Activated CD4-positive, alpha-beta T cell treated with anti-CD3 and anti-CD28 coated beads, Interleukin-2, amount 50 U/mL, for 1 hour (primary cell): ENCODE results near the gene TBC1D20.
A peak's percentile ranks its signal among the peaks of the same experiment; 100 is the strongest.
"Not testable (repeated sequence)": the region's sequence is repeated elsewhere in the genome, so short reads cannot be mapped to it uniquely, and the experiment has no call there.

Experiments used
- DNase-seq: peaks from one replicate; pipeline ENCODE4 v3.0.0-alpha.2; 2020

TBC1D20 gene

DNA sequence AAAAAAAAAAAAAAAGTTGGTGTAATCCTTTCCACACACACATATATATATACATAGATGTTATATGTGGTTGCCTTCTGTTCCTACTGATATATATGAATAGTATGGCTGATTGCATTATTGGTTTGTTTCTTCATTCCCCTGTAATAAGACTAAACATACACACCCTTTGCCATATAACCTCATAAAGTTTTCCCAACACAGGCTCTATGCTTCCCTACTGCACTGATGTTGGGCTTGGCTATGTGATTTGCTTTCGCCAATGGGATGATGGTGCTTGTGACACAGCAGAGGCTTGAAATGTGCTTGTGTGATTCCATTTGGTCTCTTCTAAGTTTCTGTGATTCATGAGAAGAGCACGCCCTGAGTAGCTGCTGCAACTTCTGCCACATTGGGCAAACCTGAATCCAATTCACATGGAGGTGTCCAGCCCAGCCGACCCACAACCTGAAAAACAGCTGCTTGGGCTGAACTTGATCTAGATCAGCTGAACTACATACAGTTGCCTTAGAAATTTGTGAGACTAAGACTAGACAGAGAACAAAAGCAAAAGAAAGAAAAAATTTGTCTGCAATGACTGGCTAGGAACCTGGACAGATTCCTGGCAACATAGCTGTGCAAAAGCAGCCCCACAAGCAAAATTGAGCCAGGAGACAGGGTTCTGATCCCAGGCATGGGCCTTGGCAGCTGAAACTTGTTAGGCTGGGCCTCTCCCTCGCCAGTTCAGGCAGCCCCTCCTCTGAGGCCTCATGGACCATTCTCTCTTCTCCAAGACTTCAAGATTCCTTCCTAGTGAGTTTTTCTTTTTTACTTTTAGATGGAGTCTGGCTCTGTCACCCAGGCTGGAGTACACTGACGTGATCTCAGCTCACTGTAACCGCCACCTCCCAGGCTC lies 13.4 kb upstream of the TBC1D20 start:
- DNase-seq = no peak

DNA sequence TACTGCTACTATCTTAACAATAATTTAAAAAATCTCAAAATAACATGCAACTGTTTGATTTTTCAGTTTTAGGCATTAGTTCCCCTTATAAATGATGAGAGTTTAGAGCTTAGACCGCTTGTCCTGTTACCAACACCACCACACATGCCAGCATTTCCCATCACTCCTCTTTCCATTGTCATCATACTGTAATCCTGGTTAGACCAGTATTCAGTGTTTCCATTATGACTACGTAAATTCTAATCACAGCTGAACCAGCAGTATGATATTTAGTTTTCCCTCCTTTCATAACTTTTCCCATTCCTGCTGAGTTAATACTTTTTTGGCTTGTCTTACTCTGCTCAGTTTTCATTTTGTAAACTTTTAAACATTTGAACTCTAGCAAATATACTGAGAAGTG lies 12.2 kb upstream of the TBC1D20 start:
- DNase-seq = no peak

DNA sequence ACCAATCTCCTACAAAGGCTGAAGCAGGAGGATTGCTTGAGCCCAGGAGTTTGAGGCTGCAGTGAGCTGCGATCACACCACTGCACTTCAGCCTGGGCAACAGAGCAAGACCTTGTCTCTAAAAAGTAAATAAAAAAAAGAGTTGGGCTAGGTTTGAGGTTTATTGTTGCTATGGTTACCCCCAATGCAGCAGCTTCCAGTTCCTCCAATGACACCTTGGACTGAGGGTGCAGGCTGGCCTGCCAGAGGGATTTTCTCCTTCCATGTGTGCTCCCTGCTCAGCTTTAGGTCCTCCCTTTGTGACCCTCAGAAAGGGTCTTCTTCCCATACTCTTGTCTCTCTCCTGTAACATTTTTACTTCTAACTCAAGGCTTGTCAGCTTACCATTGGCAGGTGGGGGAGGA lies 10.6 kb upstream of the TBC1D20 start:
- no peak for DNase-seq

DNA sequence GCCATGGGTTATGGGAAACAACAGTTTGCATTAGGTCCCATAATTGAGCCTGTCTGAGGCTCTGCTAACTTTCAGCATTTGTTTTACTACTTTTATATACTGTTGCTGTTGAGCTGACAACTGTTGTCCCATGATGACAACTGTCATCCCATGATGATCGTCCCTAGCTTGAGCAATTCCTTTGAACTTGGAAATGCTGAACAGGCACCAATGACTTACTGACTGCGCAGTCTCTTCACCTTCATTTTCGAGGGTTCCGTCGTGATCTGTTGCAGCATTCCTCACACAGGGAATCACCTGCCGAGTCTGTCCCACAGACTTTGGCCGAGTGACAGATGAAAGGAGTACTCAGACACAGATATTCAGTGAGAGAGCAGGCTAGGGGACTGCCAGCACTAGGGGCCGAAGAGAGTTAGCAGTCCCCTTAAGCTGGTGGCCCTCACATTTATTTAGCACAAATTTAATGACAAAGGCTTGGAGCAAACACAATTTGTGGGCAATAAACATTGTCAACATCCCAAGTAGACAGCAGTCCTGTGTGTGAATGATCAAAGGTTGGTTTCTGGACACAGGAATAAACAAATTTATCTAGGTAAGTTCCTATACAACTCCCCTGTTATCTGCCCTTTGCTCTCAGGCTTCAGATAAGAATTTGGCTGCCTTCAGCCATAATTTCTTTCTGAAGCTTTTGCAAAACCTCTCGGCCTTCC lies 10.0 kb upstream of the TBC1D20 start:
- DNase-seq = no peak

DNA sequence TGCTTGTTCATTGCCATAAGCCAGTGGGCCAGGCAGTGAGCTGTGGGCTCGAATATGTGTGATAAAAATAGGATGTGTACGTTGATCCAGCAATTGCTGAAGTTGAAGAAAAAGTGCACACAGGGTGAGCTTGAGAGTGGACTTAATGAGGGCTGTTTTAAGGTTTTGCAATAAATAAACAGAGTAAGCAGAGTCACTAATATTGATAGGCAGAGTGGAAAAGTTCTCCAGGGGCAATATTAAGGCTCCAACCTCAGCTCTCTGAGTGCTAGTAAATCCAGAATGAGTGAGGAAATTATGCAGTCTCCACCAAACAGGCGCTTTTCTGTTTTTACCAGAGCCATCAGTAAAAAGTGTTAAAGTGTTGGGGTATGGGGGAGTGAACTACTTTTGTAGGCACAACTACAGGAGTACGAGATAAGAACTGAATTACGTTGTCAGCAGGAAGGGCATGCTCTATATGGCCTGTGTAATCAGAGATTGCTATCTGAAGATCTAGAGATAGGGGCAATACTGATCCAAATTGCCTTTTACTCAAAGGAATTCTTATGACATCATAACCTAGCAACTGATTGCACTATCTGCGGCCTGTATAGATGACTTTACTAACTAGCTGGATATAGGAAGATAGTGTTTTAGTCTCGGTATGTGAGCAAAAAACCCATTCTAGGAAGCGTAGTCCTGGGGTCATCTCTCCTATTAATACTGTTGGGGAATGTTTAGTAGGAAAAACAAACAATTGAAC lies 7.6 kb upstream of the TBC1D20 start:
- DNase-seq = no peak

DNA sequence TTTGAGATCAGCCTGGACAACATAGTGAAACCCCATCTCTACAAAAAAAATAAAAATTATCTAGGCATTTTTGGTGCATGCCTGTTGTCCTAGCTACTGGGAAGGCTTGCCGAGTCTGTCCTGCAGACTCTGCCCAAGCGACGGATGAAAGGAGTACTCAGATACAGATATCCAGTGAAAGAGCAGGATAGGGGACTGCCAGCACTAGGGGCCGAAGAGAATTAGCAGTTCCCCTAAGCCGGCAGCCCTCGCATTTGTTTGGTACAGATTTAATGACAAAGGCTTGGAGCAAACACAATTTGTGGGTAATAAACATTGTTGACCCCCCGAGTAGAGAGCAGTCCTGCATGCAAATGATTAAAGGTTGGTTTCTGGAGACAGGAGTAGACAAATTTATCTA lies 5.4 kb upstream of the TBC1D20 start:
- DNase-seq = no peak

DNA sequence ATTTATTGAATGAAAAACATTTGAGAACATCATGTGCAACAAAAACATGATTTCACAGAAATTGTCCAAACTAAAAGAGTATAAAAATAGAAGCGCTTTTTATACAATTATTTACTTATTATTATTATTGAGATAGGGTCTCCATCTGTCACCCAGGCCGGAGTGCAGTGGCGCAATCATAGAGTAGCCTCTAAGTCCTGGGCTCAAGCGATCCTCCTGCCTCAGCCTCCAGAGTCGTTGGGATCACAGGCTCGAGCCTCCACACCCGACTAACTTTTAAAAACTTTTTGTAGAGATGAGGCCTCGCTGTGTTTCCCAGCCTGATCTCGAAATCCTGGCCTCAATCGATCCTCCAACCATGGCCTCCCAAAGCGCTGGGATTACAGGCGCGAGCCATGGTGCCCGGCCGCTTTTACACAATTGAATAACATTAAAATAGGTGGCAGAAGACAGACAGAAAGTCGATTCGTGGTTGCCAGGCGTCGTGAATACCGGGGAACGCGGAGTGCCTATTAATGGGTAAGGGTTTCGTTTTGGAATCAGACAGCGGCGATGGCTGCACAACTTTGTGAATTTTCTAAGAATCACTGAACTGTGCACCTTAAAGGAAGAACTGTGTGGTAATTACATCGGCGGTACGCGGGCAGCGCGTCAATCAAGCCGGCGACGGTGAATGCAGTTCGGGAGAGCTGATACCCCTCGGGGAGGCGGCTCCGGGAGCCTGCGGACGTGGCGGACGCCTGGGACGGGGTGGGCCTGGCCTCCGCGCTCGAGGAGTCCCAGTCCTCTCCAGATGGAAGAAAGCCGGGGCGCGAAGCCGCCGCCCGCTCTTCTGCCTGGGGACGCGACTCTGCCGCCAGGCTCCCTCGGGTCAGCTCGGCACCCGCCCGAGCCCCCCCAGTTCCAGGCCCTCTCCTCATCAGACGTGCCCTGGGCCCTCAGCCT lies 807 bp downstream of the TBC1D20 start:
- peak; percentile 38 for DNase-seq

DNA sequence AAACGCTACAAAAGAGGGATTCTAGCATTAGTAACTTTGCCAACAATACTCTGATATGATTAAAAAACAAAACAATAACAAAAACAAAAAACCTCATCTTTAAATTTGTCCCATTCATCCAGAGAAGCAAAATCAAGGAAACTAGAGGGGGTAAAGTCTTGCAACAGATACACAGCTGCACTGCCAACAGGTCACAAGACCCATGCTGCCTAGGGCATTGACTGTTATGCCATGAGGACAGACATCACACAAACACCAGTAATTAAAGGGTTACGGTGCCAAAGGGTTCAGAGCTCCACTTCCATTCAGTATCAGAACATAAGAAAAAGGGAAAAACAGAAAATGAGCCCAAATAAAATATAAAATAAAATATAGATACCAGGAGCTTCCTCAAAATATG lies 1.6 kb downstream of the TBC1D20 start:
- DNase-seq = no peak

DNA sequence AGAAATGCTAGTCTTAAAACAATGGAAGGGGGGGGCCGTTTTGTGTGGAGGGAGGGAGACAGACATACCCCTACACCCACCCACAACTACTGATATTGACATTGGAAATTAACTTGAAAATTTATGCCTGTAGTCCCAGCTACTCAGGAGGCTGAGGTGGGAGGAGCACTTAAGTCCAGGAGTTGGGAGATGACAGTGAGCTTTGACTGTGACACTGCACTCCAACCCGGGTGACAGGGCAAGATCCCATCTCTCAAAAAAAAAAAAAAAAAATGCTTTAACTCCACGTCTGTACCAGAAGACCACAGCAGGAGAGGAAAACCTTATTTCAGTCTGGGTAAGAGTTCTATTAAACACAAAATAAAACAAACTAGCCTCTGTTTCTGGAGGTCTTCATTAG lies 2.2 kb downstream of the TBC1D20 start:
- no peak for DNase-seq

DNA sequence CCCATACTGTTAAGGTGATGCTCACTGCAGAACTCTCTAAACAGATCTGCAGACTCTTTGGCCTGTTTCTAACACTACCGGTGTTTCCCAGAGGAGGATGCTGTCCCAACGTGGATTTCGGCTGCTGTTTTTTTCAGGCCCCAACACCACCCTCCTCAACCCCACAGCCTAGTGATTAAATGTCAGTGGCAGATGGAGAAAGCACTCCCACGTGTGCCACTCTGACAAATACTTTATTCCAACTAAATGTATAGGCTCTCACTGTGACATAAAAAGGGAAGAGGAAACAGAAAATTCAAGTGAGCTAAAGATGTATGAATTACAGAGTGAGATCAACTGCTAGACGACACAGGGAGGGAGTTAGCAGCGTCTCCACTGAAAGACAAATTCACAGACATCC lies 3.6 kb downstream of the TBC1D20 start:
- no peak for DNase-seq

DNA sequence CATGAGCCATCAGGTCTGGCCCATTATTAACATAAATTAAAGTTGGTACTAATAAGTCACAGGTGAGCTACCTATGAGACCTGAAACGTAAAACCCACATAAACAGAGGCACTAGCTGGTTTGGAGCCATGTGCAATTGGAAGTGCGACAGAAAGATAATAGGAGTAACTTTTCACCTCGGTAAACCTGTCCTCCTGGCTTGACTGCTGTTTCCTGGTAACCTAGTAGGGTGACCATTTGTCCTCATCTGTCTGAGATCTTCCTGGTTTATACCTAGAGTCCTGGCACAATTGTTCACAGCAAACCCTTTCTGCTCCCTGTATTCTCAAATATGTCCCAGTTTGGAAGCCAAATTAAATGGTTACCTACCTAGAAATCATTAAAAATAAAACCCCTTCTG lies 7.4 kb downstream of the TBC1D20 start:
- DNase-seq = no peak

DNA sequence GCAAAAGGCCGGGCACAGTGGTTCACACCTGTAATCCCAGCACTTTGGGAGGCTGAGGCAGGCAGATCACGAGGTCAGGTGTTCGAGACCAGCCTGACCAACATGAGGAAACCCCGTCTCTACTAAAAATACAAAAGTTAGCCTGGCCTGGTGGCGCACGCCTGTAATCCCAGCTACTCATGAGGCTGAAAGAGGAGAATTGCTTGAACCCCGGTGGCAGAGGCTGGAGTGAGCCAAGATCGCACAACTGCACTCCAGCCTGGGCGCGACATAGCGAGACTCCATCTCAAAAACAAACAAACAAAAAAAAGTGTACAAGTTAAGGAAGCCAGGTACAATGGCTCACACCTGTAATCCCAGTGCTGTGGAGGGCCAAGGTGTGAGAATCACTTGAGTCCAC lies 10.3 kb downstream of the TBC1D20 start:
- DNase-seq = not testable (repeated sequence)

DNA sequence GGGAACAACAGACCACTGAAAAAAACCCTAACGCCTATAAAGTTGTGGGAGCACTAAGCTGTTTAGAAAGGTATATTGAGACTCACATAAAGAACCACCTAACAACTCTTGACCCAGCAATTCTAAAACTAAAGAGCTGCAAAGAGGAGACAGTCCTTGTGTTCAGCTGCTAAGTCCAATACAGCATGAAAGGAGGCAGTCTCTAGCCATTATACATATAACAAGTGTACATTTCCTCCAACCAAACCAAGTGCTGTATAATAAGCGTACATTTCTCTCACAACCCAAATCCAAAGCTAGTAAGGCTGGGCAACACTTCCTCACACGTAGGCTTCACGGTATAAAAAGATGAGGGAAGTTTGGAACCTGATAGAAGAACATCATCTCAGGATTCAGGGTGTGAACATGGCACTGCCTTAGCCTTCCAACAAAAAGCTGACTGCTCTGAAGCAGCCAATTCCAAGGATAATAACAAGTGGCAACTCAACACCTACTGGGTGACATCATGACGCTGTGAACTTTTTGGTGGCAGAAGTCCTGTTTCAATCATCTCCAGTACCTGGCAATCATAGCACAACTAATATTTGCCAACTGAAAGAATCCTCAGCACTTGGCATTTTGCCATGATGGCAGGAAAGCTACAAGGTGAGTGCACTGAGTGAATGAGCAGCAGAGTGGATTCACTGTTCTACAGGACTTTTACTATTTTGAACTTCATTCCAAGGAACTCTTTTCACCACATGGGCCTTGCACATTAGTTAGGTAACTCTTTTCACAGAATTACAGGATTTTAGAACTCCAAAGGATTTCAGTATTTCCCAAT lies 16.6 kb downstream of the TBC1D20 start:
- no peak for DNase-seq

DNA sequence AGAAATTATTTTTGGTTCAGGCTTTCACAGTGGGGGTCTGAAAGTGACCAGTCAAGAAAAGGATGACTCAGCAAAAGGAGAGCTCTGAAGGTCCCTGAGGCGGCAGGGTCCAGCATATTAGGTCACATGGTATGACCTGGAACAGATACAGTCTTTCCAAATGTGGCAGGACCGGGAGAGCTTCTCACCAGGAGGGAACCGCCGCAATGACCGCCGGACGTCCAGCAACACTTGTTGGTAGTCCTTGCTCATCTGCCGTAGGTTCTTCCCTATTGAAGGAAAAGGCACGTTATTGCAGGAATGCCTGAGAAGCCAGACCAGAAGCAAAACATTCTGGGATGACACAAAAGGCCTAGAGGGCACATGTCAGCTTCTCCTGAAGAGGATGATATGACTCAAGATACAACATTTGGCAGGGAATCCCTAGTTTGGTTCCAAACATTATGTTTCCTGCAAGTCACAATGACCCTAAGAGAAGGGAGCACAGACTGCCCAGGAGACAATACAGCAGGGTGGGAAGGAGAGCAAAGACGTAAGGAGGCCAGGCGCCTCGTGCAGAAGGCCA lies 17.4 kb downstream of the TBC1D20 start:
- DNase-seq = no peak

DNA sequence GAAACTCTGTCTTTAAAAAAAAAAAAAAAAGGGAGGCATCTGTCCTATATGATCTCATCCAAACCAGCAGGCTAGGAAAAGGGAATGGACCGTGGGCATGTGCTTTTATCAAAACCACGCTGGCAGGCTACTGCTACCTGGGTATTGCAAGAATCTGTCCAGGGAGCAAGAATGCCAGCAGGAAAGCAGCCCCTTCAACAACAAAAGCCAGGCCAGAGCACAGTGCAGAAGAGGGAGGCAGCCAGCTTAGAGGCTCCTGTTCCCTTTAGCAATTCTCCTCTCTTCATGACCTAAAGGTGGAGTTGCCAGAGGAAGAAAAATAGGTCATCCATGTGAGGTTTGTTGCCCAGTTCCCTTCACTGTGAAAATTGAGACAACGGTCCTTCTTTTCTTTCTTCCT lies 18.2 kb downstream of the TBC1D20 start:
- DNase-seq = no peak

DNA sequence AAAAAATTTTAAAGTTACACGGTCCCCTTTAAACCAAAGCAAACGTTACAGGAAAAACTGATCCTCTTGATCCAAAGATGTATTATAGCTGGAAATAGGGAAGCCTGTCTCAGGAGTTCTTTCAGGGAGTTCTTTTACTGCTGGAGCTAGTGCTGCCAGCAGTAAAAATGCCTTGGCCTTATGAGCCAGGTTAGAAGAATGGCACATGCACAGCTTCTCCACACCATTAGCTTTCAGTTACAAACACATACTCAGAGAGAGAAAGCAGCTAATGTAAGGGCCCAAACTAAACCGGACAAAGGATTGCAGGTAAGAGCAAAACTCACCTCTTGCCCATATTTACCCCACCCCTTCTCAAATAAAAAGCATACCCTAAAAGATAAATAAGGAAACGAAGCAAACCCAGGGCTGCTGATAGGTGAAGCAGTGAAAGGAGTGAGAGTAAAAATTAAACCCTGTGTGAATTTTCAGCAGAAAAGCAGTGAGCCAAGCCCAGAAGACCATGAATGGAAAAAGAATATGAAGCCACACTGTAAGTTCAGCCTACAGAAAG lies 19.0 kb downstream of the TBC1D20 start:
- no peak for DNase-seq

DNA sequence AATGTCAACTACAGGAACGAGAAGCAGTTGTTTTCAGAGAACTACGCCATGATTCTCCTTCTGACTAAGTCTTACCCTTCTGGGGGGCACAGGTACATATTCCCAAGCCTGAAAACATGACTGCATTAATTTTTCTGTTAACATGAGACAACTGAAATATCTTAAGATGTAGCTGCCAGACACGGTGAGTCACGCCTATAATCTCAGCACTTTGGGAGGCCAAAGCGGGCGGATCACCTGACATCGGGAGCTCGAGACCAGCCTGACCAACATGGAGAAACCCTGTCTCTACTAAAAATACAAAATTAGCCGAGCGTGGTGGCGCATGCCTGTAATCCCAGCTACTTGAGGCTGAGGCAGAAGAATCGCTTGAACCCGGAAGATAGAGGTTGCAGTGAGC lies 21.7 kb downstream of the TBC1D20 start:
- DNase-seq = no peak

DNA sequence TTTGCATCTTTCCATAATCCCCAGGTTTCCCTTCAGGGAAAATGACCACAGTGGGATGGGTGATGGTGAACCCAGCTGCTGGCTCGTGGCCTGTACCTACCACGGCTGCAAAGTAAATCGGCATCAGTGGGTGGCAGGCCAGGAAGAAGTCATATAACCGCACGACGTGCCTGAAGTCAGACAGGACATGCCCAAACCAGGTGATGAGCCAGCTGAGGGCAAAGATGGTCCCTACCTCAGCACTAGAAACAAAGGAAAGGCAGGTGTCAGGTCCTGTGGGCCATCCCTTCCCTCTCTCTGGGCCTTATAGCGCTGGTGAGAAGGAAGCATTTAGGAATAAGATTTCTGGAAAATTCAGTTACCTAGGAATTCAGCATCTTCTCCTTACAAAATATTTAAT lies 22.2 kb downstream of the TBC1D20 start:
- no peak for DNase-seq

DNA sequence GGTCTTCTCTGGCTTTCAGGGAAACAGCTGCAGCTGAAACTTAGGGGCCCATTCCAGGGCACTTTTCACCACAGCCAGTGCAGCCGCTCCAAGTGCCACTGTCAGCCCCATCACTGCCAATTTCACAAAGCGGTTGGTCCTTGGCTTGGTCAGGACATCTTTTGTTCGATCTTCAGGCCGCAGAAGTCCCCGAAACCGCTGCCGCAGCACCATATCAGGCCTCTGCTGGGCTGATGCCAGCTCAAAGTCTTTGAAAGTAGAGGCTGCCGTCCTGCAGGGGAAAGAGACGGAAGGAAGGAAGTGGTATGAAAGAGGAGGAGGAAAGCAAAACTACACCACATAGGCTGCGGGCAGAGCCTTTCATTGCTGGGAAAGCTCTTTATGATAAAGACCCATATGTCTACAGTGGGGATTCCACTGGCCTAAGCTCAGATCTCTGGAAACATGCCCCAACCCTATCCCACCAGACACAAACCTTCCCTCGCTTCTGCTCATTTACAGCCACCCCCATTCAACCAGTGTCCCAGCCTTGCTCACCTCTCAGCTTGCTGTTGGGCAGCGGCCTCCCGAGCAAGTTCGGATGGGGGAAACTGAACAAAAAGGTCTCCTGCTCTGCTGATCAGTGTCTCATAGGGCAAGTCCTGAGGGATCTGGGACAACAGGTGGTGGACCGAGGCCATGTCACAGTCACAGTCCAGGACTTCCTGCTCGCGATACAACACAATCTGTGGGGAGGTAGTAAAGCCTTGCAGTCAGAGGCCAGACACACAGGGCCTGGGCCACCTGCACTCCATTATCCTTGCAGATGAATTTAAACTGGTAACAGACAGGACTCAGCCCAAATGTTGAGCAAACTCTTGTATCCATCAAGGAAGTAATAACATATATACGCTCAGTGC lies 23.5 kb downstream of the TBC1D20 start:
- DNase-seq = peak; percentile 52
